ENCODE data around the gene ZNF185.
"Not testable (repeated sequence)": the region's sequence is repeated elsewhere in the genome, so short reads cannot be mapped to it uniquely, and the experiment has no call there.

Gene ZNF185

DNA sequence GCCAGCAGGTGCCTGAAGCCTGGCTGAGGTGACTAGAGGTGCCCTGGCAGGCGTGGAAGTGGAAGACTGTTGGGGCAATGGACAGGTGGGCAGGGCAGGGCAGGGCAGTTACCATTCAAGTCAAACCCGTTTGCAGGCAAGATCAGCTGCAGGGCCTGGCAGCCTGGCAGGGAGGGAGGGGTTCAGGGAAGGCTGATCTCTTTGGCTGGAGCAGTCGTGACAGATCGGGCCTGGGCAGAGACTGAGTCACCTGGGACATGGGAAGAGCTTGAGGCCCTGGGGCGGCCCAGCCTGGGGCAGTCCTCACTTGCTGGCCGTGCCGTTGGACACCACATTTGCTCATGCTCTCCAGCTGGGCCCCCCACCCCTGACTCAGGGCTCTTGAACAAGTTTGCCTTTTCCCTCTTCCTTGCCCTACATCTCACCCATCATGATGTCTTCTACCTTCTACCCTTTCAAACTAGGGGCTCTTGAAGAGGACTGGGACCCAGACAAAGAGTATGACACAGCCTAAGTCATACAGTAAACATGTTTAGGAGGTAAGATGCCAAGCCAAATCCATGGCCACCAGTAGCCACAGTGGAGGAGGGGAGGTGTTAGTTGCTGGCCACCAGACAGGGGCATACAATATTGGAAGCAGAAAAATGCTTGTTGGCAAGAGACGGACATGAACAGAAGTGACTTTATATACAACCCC lies 2.0 kb upstream of the ZNF185 start:
- DNase-seq = no peak

DNA sequence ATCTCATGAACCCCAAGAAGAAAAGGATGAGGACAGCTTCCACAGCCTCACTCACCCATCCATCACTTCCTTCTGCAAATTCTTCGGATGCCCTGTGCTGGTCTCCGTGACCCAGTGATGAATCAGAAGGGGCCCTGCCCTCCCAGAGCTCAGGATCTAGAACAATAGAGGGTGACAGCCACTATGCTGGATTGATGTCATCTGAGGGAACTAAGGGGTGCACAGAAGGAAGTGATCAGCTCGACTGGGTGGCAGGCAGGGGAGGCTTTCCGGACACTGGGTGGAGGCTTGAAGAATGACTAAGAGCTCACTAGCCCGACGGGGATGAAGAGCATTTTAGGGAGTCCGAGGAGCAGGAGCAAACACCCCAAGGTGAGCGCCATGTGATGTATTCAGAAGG lies 1.4 kb upstream of the ZNF185 start:
- peak in 1 of 2 donors; percentile 19 for DNase-seq

DNA sequence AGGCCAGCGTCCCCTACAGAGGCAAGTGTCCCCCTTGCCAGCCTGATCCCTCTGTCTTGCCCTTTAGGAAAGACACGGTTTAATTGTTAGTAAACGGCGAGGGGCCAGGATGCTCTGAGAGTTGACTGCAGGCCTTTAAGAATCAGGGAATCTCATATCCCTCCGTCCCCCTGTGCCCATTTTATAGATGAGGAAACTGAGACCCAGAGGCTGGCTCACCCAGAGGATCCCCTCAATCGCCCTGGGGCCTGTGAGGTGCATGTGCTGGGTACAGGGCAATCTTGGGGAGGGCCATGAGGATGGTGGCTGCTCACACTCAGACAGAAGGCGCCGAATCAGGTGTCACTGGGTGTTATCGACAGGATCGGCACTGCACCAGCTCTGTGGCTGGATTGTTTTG lies 575 bp downstream of the ZNF185 start:
- no peak for DNase-seq

DNA sequence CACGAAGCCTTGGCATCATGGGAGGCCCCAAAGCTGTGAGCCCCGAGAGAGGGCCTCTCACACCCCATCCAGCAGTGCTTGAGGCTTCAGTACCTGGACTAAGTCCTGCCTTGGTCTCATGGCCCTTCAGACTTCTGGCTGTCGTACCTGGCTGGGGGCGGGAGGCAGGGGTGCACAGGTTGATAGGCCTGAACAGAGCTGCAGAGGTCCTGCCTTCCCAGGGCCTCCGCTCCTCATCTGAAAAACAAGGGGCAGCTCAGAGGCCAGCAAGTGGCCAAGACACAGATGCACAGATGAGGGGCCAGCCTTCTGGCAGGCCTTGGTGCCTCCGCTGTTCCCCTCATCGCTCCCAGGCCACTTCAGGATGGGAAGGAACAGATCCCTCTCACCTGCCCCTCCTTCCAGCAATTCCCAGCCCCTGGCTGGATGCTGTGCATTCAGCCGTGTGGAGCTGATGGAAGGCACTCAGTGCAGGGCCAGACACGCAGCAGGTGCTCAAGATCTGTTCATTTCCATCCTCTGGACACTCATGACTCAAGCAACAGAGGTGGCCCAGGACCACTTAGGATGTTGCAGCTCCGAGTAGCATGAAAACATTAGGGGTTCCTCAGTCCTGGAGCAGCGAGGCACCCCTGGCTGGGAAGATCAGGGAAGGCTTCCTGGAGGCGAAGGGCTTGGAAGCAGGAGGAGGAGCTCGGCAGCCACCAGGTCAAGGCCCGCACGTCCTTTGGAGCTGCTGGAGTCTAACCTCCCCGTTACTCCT lies 1.4 kb downstream of the ZNF185 start:
- DNase-seq = no peak

DNA sequence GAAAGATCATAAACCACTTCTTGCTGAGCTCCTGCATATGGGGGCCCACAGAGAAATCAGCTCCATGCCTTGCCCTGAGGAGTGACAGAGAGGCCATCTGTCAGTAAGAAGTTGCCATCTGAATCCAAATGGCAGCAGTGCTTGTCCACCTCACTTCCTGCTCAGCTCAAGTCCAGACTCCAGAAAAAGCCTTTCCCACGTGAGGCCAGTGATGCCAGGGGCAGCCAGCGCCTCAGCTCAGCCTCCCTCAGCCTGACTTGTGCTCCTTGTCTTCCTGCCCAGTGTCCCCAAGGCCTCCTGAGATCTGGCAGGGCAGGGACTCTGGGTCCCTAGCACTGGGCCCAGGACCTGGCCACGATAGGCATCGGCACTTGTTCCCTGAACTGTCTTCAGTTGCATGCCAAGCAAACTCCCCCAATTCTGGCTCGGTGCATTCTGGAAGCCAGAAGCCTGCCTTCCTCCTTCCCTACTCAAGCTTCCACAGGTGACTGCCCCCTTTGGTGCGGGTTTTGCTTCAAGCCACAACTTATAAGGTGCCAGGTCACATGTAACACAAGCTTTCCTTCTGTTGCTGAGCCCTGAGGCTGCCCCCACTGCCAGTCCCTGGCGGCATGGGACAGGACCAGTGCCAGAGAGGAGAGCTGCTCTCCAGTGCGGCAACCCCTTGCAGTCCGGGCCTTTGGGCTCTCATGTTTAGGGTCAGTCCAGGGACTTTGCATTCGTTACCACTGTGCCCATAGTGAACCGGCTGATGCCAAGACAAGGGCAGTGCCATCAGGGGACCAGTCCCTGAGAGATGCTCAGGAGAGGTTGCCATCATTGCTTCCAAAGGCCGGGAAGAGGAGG lies 2.2 kb downstream of the ZNF185 start:
- no peak for DNase-seq

DNA sequence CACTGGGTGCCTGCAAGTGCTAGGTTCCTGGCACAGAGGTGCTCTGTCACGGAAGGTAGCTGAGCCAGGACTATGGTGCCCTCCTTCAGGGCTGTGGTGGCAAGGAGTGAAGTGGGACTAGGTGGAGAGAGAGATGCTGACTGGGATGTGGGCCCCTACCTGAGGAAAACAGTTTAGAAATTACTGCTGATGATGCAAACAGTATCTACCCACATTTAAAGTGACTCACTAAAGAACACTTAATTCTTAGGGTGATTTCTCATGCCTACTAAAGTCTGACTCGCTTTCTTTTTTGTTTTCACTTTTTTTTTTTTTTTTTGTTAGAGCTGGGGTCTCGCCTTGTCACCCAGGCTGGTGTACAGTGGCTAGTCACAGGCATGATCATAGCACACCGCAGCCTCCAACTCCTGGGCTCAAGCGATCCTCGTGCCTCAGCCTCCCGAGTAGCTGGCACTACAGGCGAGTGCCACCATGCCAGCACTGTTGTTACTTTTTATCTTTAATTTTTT lies 3.1 kb downstream of the ZNF185 start:
- no peak for DNase-seq

DNA sequence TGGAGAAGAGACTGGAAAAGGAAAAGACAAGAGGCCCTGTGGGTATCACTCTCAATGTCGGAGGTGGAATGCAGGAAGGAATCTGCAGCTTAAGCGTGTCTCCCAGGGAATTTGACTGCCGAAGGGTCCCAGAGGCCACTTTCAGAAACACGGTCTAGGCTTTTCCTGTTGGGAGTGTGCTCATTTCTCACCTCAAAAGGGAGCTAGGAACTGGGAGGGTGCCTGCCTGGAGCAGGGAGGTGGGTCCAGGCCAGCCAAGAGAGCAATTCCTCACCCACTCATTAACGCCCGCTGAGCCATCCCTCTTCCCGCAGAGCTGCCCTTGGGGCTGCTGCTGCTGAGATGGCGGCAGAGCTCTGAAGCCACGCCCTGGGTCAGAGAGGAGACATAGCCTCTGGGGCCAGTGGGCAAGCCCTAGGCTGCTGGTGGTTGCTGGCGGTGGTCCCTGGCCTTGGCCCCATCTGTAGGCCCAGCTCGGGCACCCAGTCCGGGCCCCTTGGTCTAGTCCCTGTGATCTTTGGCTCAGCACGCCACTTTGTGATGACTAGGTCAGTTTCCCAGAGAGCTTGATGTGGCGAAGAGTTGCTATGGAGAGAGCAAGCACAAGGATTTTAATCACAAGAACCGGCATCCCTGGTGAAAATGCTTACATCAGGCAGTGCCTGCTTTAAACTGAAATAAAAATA lies 4.1 kb downstream of the ZNF185 start:
- DNase-seq = no peak

DNA sequence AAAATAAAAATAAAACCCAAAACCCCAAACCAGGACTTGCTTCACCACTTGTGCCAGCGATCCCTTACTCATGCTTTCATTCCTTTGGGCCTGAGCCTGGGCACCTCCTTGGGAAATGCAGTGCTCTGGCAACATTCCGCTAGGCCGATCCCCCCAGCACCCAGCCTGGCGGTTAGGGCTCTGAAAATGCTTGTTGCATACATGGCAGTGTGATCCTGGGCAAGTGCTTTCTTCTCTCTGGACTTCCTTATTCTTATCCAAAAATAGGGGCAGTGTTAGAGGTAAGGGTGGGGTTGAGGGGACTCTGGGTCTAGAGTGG lies 4.6 kb downstream of the ZNF185 start:
- DNase-seq = no peak

DNA sequence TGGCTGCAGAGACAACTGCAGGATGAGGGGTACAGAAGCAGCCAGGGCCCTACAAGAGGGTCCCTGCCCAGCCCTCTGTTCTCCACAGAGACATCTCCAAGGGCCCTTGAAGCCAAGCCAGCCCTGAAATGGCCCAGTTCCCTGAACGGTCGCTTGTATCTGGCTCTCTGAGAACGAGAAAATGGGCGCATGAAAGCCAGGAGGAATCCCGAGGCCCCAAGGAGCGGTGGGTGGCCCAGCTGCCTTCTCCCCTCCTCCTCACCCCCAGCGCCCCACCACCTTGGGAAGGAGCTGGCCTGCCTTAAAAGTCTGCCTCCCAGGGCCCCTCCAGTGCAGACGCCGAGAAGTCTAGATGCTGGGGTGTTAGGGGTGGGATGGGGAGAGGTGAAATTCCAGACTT lies 5.7 kb downstream of the ZNF185 start:
- DNase-seq = no peak

DNA sequence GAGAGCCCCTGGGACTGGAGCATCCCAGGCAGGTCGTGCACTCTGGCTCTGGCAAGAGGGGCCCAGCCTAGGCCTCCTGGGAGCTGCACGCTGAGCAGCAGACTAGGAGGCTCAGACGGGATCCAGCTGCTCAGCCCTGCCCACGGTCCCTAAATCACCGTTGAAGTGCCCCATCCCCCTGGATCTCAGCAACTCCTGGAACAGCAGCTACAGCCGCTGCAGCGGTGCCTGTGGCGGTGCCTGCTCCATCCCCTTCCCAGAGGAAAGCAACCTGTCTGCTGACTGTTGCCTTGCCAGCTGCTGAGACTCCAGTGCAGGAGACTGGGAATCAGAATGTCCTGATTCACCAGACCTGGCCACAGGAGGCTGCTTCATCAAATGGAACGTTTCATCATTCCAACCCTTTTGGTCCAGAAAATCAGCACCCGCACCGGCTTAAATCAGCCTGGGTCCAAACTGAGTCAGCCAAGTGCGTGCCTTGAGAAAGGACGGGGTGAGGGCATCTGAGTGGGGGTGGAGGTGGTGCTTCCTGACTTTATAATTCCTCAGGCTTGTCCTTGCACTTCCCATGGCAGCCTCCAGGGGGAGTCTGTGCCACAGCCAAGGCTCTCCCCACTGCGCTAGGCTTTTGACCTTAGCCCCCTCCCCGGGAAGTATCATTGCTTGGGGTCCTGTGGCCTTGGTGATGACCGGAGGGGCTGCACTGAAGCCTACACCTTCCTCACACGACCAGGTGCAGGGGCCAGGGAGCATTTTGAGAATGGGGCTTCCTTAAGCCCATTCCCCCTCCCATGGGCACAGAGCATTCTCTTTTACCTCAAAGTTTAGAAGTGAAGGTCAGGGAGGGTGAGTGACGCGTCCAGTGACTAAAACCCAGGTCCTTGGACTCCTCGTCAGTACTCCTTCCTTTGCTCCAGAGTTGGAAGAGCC lies 6.5 kb downstream of the ZNF185 start:
- peak; percentile 21 to 31 for DNase-seq

DNA sequence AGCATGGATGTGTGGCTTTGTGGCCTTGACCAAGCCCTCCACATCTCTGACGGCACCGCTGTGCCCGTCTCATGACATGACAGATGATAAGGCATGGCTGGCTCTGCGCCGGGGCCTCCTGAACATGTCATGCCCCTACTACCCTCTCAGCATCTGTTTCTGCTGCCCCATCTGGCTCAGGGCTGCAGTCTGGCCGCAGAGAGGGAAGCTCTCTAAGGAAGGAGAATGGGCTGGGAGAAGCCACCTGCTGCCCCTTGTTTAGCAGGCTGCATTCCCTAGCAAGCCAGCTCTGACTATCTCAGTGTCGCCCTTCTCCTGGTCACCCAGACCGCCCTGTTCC lies 7.2 kb downstream of the ZNF185 start:
- DNase-seq = no peak

DNA sequence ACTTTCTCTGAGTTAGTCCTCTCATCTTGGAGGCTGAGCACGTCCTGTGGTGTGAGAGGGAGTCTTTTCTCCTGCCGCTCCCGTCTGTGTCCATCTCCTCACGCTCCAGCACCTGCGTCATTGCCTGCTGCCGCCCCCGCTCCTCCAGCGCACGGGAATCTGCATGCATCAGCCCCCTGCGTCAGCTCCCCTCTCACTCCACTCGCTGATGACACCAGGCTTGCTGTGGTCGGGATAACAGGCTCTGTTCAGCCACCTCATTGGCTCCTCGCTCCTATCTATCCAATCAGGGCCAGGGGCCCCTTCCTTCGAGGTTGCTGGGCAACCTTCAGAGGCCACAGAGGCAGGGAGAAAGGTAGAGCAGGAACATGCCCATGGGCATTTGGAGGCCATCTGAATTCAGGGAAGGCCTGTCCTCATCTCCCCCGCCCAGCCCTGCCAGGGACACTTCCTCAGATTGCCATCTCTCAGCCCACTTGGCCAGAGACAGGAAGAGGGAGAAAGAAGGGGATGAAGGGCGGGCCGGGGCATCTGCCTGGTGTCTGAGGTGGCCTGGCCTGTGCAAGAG lies 9.3 kb downstream of the ZNF185 start:
- DNase-seq = no peak

DNA sequence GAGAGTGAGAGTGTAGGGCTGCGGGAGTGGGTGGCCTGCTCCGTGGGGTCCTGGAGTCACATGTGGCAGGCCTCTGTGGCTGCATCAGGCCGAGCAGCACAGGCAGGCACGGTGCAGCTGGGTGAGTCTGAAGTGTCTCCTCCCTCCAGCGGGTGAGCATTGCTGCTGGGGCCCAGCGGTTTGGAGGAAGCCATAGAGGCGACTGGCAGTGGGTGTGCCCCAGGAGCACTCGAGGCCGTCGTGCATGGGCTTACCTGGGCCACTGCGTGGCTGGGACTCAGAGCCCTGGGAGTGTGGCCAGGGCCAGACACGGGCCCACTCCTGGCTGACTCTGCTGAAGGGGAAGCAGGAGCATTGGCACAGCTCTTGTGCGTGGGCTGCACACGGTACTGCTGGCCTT lies 10.6 kb downstream of the ZNF185 start:
- DNase-seq = no peak

DNA sequence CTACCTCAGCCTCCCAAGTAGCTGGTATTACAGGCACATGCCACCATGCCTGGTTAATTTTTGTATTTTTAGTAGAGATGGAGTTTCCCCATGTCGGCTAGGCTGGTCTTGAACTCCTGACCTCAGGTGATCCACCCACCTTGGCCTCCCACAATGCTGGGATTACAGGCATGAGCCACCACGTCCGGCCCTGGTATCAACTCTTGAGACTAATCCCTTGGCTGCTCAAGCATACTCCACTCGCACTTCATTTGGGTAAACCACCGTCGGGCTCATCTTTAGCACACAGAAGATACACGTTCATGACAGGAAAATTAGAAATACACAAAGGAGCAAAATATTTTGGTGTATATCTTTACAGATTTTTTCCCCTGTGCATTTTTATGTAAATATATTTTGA lies 12.2 kb downstream of the ZNF185 start:
- DNase-seq = not testable (repeated sequence)

DNA sequence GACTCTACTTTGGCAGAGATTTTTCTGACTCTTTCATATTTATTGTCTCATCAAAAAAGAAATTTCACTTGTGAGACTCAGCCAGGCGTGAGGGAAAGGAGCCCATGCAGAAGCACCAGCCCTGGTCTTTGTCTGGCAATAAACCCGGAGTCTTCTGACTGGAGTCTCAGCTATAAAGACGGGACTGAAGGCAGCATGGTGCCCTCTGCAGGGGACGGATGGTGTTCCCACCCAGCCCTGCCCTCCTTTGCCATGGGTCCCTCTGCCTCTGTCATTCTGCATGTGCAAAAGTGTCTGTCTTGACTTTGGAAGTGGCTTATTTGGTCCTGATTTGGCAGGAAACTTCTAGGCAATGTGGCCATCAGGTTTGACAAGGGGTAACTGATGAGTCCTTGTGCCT lies 14.2 kb downstream of the ZNF185 start:
- DNase-seq = no peak

DNA sequence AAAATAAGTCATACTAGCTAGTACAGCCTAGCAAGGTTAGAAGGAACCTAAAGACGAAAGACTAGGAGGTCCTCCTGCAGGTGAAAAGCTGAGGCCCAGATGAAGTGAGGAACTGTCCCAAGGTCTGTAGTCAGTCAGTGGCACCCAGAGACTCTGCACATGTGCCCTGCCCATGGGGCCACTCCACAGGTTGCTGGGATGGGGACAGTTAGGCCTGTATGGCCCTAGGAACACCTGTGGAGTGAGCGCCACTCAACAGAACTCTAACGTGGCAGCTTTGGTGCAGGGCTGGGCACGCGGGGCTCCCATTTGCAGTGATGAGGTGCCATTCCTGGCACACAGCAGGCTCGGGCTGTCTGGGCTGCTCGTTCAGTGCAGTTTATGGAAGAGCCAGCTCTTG lies 14.8 kb downstream of the ZNF185 start:
- DNase-seq = no peak

DNA sequence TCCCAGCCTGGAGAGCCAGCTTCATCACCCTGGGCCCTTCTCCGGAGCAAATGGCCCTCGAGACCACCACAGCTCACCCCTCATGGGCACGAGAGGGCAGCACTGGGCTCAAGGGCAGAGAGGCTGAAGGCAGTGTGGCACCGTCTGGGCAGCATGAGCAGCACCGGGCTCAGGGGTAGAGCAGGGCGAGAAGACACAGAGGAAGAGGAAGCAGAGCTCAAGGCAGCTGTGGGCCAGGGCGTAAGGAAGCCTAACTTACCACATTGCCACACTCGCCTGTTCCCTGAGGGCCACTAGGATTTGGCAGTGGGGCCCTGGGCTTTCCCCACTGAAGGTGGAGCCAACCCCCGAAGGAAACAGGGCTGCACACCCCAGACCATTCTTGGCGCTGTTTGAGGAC lies 15.5 kb downstream of the ZNF185 start:
- no peak for DNase-seq

DNA sequence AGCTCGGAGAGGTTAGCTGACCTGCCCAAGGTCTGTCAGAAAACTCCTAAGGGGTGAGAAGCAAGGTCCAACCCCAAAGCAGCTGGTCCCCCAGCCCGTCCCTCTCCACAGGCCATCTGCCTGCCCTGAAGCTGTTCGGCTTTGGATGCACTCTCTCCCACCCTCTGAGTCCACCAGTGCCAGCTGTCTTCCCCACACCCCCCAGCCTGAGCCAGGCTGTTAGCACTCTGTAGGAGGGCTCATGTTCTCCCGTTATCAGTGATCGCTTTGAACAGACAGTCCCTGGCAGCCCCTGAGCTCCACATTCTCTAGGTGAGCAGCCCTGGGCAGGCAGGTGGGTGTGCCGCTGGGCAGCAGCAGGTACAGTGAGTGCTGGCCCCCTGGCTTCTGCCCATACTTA lies 16.0 kb downstream of the ZNF185 start:
- no peak for DNase-seq

DNA sequence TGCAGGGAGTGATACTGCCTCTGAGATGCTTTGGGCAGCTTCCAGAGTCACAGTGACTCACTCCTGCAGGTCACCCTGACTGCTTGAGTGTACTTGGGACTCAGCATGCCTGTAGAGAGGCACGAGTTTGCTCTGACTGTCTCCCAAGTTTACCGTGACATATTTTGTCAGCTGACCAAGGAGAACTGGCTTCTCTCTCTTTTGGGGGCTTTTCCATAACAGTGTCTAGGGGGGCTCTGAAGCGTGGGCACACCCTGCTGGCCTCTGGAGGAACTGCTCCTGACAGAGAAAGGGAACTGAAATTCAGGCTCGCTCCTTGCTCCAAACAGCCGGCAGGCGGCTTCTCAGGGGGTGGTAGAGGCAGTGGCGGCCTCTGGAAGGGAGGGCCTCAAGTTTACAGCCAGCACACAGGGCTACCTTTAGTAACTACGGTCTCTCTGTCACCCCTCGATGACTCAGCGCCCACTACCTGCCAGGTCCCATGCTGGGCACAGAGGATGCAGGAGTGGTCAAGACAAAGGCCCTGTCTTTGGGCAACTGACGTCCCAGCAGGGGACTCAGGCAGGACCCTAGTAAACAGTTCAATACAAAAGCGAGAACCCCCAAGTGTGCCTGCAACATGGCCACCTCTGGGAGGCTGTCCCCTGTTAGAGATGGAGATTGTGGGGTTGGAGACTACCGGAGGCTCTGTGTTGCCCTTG lies 17.8 kb downstream of the ZNF185 start:
- peak in 1 of 2 donors; percentile 24 for DNase-seq

DNA sequence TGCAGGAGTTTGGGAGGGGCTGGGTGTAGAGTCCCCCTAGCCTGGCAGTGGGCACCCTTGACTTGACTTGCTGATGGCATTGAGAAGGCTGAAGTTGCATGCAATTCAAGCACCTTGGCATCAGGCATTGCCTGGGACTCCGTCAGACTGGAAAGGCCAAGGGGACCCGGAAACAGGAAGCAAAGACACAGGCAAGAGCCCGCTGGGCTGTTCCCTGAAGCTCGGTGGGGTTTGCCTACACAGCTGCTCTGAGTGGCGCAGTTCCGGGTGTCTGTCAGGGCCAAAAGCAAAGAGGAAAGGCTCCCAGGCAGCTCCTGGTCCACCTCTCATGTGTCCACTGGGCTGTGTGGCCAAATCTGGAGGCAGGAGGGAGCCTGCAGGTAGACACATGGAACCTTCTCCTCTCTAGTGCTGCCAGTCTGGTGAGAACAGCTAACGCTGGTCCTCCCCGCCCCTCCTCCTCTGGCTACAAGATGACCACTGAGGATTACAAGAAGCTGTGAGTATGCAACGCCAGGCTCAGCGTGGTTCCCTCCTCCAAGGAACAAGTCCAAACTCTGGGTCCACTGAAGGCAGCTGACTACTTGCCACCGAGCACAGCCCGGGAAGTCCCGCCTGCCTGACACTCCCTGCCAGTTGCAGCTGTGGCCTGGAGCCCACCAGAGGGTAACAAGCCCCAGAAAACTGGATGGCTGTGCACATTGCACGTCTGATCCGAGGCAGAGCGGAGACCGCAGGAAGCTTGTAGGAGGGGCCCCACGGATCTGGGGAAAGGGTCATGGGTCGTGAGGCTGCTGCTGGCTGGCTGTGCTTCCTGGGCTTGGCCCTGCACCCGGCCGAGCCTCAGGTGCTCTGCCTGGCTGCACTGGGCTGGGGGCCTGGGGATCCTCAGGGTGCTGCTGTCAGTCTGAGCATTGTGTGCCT lies 20.1 kb downstream of the ZNF185 start:
- DNase-seq = no peak
